Stimulated activated CD8-positive, alpha-beta memory T cell treated with anti-CD3 and anti-CD28 coated beads, Interleukin-4, amount 100 ng/mL, for 48 hours (primary cell): ENCODE measurements around the gene GPANK1.

Experiments
- DNase-seq: peaks from one replicate; pipeline ENCODE4 v3.0.0-alpha.2; 2020

The GPANK1 gene

GRCh38 chr6:31636698-31637596 lies 27.9 kb downstream of the GPANK1 start:
- no peak for DNase-seq

- DNase-seq, result no peak
Observed at GRCh38 chr6:31634969-31635575, 29.7 kb downstream of the GPANK1 start.

- no peak for DNase-seq
Observed at GRCh38 chr6:31634131-31634530, 30.7 kb downstream of the GPANK1 start.

- DNase-seq, result no peak
Observed at GRCh38 chr6:31633447-31633846, 31.4 kb downstream of the GPANK1 start.

- DNase-seq, result no peak
Observed at GRCh38 chr6:31632279-31632946, 32.4 kb downstream of the GPANK1 start.

- no peak for DNase-seq
Observed at GRCh38 chr6:31631681-31632278, 33.0 kb downstream of the GPANK1 start.

GRCh38 chr6:31631209-31631608 lies 33.6 kb downstream of the GPANK1 start:
- DNase-seq, result no peak

- no peak for DNase-seq
Observed at GRCh38 chr6:31630177-31630934, 34.4 kb downstream of the GPANK1 start.

GRCh38 chr6:31629014-31629413 lies 35.8 kb downstream of the GPANK1 start:
- no peak for DNase-seq

GRCh38 chr6:31627690-31628287 lies 37.0 kb downstream of the GPANK1 start:
- DNase-seq, result no peak

- no peak for DNase-seq
Observed at GRCh38 chr6:31626952-31627351, 37.8 kb downstream of the GPANK1 start.

GRCh38 chr6:31624070-31624469 lies 40.7 kb downstream of the GPANK1 start:
- no peak for DNase-seq

GRCh38 chr6:31622684-31623091 lies 42.1 kb downstream of the GPANK1 start:
- DNase-seq, result no peak

- DNase-seq, result no peak
Observed at GRCh38 chr6:31621991-31622390, 42.8 kb downstream of the GPANK1 start.

- no peak for DNase-seq
Observed at GRCh38 chr6:31621320-31621939, 43.4 kb downstream of the GPANK1 start.

- DNase-seq, result peak; percentile 84
Observed at GRCh38 chr6:31620586-31621319, 44.0 kb downstream of the GPANK1 start, which contains the start of gene PRRC2A. Gene PRRC2A (plus strand): TSS chr6:31620715. CDS start chr6:31622790, 2,075 bp downstream.

GRCh38 chr6:31619805-31620585 lies 44.8 kb downstream of the GPANK1 start:
- DNase-seq, result peak; percentile 98

- DNase-seq, result no peak
Observed at GRCh38 chr6:31617010-31617409, 47.8 kb downstream of the GPANK1 start.

- peak; percentile 62 for DNase-seq
Observed at GRCh38 chr6:31615748-31616147, 49.0 kb downstream of the GPANK1 start.
